Common myeloid progenitor, CD34-positive (primary cell): ENCODE data around the gene FGFRL1.

Experiments
- CTCF ChIA-PET: fragments of 350-600 bp; sonication (Branson Sonifier 250); formaldehyde crosslinking; loops from one replicate; lab custom pipeline; 2021; ENCODE audit warnings: antibody characterized with exemption; lab: Charles Lee
- POLR2A ChIA-PET: fragments of 350-600 bp; sonication (Branson Sonifier 250); formaldehyde crosslinking; loops from one replicate; lab custom pipeline; 2021; ENCODE audit warnings: antibody characterized with exemption; lab: Charles Lee
- DNase-seq, 3 donors: peaks; one replicate each; pipeline versions ENCODE4 v3.0.0 to v3.0.0-alpha.2; 2013
- H3K27ac ChIP-seq, 2 experiments: 1 replicate in 1 of 2; 2 replicates in 1 of 2; pipeline ENCODE4 v1.7.0; 2013; ENCODE audit warnings: inconsistent platforms in 2 of 2, low read length in 2 of 2, mild to moderate bottlenecking in 2 of 2, low read depth in 1 of 2, moderate library complexity in 1 of 2; ENCODE audit not compliant: severe bottlenecking in 2 of 2, insufficient read depth in 1 of 2, poor library complexity in 1 of 2
- H3K27me3 ChIP-seq, 5 experiments: replicated peaks in 2 of 5; 1 replicate in 3 of 5; 2 replicates in 2 of 5; pipeline versions ENCODE4 v1.6.1 to v1.7.0; 2013; ENCODE audit warnings: low read length in 4 of 5, mild to moderate bottlenecking in 2 of 5, moderate library complexity in 2 of 5, inconsistent platforms in 1 of 5; ENCODE audit not compliant: insufficient read depth in 5 of 5, control insufficient read depth in 4 of 5
- H3K36me3 ChIP-seq, 4 experiments: 1 replicate in 2 of 4; 2 replicates in 2 of 4; pipeline versions ENCODE4 v1.6.1 to v1.7.0; 2013; ENCODE audit warnings: low read length in 3 of 4, control low read depth in 1 of 4, mild to moderate bottlenecking in 1 of 4; ENCODE audit not compliant: control insufficient read depth in 4 of 4, insufficient read depth in 4 of 4
- H3K4me1 ChIP-seq, 4 experiments: 1 replicate in 3 of 4; 2 replicates in 1 of 4; pipeline versions ENCODE4 v1.6.1 to v1.7.1; 2013; ENCODE audit warnings: low read length in 3 of 4, mild to moderate bottlenecking in 3 of 4, control low read depth in 1 of 4, inconsistent platforms in 1 of 4, moderate library complexity in 1 of 4; ENCODE audit not compliant: control insufficient read depth in 4 of 4, insufficient read depth in 4 of 4; ENCODE audit errors: control extremely low read depth in 1 of 4
- H3K4me3 ChIP-seq, 7 experiments: 1 replicate in 4 of 7; 2 replicates in 3 of 7; pipeline versions ENCODE4 v1.5.1 to v1.7.0; 2013; ENCODE audit warnings: mild to moderate bottlenecking in 7 of 7, low read length in 6 of 7, moderate library complexity in 6 of 7, inconsistent platforms in 2 of 7, low read depth in 2 of 7, control low read depth in 1 of 7; ENCODE audit not compliant: insufficient read depth in 4 of 7, control insufficient read depth in 1 of 7; ENCODE audit errors: extremely low read depth in 1 of 7
- H3K9me3 ChIP-seq, 5 experiments: 1 replicate in 4 of 5; 2 replicates in 1 of 5; pipeline versions ENCODE4 v1.6.1 to v1.7.1; 2013; ENCODE audit warnings: low read length in 4 of 5, mild to moderate bottlenecking in 2 of 5, inconsistent platforms in 1 of 5, low read depth in 1 of 5, moderate library complexity in 1 of 5; ENCODE audit not compliant: control insufficient read depth in 4 of 5, insufficient read depth in 2 of 5; ENCODE audit errors: control extremely low read depth in 1 of 5
- WGBS: methylation state at CpG from one replicate; pipeline ENCODE4 v1.1.5; 2013; ENCODE audit not compliant: insufficient coverage; 5-methylcytosine and 5-hydroxymethylcytosine counted together

Gene FGFRL1

GRCh38 chr4:1022051-1022738, 10.8 kb downstream of the FGFRL1 start:
- no peak overlapping the region for H3K4me3 ChIP-seq
- WGBS = 96% methylated on average over 41 of the region's 46 CpGs
- H3K27me3 ChIP-seq = no peaks in the 10 kb centered on the region
- peaks cover 0 to 9% (median 2%) of the 10 kb centered on the region in 4 experiments for H3K4me1 ChIP-seq
- ChIA-PET CTCF (no interaction called here), POLR2A (no interaction called here)
- no peak overlapping the region for H3K27ac ChIP-seq
- DNase-seq = no peak
- H3K9me3 ChIP-seq = no peaks in the 10 kb centered on the region
- peaks cover 0 to 20% (median 10%) of the 10 kb centered on the region in 4 experiments for H3K36me3 ChIP-seq

DNA sequence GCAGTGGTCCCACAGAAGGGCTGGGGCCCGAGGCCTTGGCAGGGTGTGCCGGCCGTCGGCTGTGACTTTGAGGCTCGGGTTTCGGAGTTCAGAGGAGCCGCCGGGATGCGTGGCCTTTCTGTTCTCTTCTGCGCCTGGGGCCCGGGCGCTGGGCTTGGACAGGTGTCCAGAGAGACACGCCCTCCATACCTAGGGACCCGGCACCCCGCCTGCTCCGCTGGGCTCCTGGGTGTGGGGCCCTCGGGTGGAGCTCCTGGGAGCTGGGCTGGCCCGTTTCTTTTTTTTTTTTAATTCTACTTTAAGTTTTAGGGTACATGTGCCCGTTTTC, 11.3 kb downstream of the FGFRL1 start:
- no peak for DNase-seq
- peaks cover 0 to 9% (median 2%) of the 10 kb centered on the region in 4 experiments for H3K4me1 ChIP-seq
- no peaks in the 10 kb centered on the region for H3K27me3 ChIP-seq
- ChIA-PET CTCF (no interaction called here), POLR2A (no interaction called here)
- H3K4me3 ChIP-seq = no peak overlapping the region
- 98% methylated on average over 15 of the region's 19 CpGs for WGBS
- H3K9me3 ChIP-seq = no peaks in the 10 kb centered on the region
- H3K36me3 ChIP-seq = peaks cover 0 to 20% (median 10%) of the 10 kb centered on the region in 4 experiments
- H3K27ac ChIP-seq = no peak overlapping the region

- no peak overlapping the region for H3K4me3 ChIP-seq
- H3K36me3 ChIP-seq = peaks cover 0 to 20% (median 10%) of the 10 kb centered on the region in 4 experiments
Measured at GRCh38 chr4:1023075-1023640, 11.7 kb downstream of the FGFRL1 start.

GRCh38 chr4:1023895-1024740, 12.7 kb downstream of the FGFRL1 start:
- Histone ChIP-seq H3K4me3 (no peak overlapping the region), H3K27ac (no peak overlapping the region), H3K27me3 (peaks cover 0 to 5% (median 0%) of the 10 kb centered on the region in 5 experiments), H3K4me1 (peaks cover 0 to 6% (median 2%) of the 10 kb centered on the region in 4 experiments), H3K36me3 (peaks cover 0 to 20% (median 10%) of the 10 kb centered on the region in 4 experiments), H3K9me3 (no peaks in the 10 kb centered on the region)
- WGBS = 97% methylated on average over 47 of the region's 83 CpGs
- ChIA-PET POLR2A (no interaction called here), CTCF (no interaction called here)
- no peak for DNase-seq

More at GRCh38 chr4:1023075-1023640, 11.7 kb downstream of the FGFRL1 start:
- no peaks in the 10 kb centered on the region for H3K9me3 ChIP-seq
- H3K27me3 ChIP-seq = no peaks in the 10 kb centered on the region
- H3K4me1 ChIP-seq = peaks cover 0 to 9% (median 2%) of the 10 kb centered on the region in 4 experiments
- no peak overlapping the region for H3K27ac ChIP-seq
- no peak for DNase-seq
- POLR2A ChIA-PET = no interaction called here
- CTCF ChIA-PET = no interaction called here
- 95% methylated on average over 10 of the region's 20 CpGs for WGBS

GRCh38 chr4:1024882-1025545, 13.6 kb downstream of the FGFRL1 start:
- Histone ChIP-seq H3K9me3 (no peaks in the 10 kb centered on the region), H3K36me3 (peaks cover 0 to 20% (median 10%) of the 10 kb centered on the region in 4 experiments), H3K4me1 (peaks cover 0 to 4% (median 0%) of the 10 kb centered on the region in 4 experiments), H3K27ac (no peak overlapping the region), H3K4me3 (no peak overlapping the region), H3K27me3 (peaks cover 0 to 5% (median 0%) of the 10 kb centered on the region in 5 experiments)
- ChIA-PET POLR2A (no interaction called here), CTCF (no interaction called here)
- WGBS = over 99% methylated on average over 12 of the region's 32 CpGs
- DNase-seq = no peak

- H3K36me3 ChIP-seq = peaks cover 0 to 20% (median 10%) of the 10 kb centered on the region in 4 experiments
- peaks cover 0 to 4% (median 0%) of the 10 kb centered on the region in 4 experiments for H3K4me1 ChIP-seq
- 68% methylated on average over 17 of the region's 17 CpGs for WGBS
- peaks cover 0 to 11% (median 0%) of the 10 kb centered on the region in 5 experiments for H3K27me3 ChIP-seq
- ChIA-PET POLR2A (no interaction called here), CTCF (no interaction called here)
- no peaks in the 10 kb centered on the region for H3K9me3 ChIP-seq
- peak in 1 of 3 donors; percentile 49 for DNase-seq
- no peak overlapping the region for H3K4me3 ChIP-seq
- no peak overlapping the region for H3K27ac ChIP-seq
Measured at GRCh38 chr4:1026115-1026514, 14.7 kb downstream of the FGFRL1 start.
